GM19324 (cell line): ENCODE results near the gene DOCK9.

Source experiments
- ATAC-seq: cut with Tn5 transposase; IDR thresholded peaks from one replicate; pipeline ENCODE4 v1.9.1; 2021; ENCODE audit warnings: mild to moderate bottlenecking, moderate library complexity; ENCODE audit not compliant: unreplicated experiment, low FRiP score

DOCK9 gene

GRCh38 chr13:98782654-98783053, 195.2 kb downstream of the DOCK9 start:
- no peak for ATAC-seq

DNA sequence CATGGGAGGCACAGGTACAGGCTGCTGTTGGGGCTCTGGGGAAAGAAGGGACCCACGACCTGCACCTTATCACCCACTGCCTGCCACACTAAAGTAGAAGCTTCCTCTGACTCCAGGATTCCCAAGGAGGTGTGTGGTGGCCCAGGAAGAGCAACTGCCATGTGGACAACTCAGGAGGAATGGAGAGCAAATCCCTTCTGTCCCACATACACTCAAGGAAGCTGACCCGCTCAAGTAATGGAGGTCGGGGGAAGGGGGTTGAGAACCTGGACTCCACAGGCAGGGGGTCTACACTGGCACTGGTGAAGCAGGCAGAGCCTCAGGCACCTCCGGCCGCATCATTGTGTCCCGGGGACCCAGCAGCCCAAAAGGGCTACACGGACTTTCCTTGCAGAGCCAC, 196.0 kb downstream of the DOCK9 start:
- no peak for ATAC-seq

DNA sequence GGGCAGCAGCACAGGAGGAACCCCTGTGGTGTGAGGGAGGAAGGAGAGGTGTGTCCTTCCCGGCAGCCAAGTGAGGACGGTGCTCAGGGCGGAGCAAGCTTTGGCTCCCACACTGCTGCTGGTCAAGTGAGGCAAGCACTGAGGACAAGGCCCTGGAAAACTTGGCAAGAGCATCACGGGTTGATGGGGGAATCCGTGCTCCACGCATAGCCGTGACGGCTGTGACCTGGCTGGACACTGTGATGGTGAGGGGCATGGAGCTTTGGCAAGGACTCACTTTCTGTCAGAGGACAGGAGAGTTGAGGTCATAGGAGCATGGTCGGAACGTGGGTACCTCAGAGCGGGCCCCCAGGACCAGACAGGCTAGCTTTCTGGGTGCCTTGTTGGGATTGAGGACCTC, 196.4 kb downstream of the DOCK9 start:
- no peak for ATAC-seq

DNA sequence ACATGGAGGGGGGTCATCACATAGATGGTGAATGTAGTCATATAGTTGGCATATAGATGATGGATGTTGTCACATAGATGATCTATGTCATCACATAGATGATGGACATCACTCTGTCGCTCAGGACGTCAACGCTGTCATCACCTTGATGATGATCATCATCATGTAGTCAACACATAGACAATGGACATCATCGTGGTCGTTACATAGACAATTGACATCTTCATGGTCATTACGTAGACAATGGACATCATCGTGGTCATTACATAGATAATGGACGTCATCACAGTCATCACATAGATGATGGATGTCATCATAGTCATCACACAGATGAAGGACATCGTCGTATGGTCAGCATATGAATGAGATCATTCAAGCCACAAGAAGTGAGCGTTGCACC, 196.8 kb downstream of the DOCK9 start:
- no peak for ATAC-seq

DNA sequence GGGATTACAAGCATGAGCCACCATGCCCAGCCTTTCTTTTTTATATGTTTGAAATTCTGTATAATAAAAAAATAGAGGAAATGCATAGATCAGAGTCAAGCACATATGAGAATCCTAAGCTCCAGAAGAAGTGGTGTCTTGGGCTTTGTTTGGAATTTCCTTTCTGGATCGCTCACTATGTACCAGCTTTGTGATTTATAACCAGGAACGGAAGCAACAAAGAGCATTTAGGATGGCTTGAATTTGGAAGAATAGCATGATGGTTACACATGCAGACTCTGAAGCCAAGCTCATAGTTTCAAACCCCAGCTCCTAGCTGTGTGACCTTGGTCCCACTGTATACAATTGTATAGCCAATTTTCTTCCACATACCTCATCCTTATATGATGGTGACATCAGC, 197.4 kb downstream of the DOCK9 start:
- no peak for ATAC-seq

DNA sequence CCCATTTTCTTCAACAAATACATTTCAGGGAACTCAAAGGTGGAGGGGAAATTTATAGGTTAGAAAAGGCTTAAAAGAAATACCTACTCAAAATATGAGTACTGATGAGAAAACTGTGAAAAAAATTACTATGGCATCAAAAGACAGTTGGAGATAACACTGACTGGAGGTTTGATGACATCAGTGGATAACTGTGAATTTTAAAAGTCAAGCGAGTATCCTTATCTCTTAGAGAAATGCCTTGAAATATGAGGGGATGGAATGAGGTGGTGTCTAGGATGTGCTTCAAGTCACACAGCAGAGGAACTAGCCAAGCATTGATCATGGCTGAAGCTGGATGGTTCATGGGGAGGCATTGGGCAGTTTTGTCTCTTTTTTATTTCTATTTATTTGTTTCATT, 198.2 kb downstream of the DOCK9 start:
- no peak for ATAC-seq

GRCh38 chr13:98778749-98779148, 199.1 kb downstream of the DOCK9 start:
- ATAC-seq: no peak

GRCh38 chr13:98776644-98777043, 201.2 kb downstream of the DOCK9 start:
- ATAC-seq: no peak

DNA sequence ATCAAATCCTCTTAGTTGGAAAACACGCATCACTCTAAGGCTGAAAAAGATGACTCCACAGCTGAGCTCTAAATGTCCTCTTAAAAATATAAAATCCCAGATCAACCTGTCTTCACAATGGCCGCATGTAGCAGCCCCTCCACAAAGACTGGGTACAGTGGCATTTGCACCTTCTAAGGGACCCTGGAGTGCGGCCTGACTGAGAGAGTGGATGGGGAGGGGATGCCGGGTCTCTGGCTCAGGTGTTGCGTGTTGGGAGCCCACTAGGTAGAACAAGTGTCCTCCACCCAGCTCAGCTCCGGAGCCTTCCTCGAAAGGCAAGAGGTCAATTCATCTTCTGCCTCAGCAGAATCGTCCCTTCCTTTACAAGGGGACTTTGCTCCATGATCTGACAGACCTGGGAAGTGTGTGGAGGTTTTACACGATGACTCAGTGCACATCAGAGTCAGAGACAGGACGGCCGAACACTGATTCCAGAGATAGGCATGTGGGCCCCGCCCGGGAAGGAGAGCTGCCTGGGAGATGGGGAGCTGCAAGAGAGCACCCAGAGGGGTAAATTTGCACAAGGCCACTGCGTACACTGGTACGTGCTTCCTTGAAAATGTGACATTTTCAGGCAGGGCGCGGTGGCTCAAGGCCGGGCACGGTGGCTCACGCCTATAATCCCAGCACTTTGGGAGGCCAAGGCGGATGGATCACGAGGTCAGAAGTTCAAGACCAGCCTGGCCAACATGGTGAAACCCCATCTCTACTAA, 201.8 kb downstream of the DOCK9 start:
- no peak for ATAC-seq

DNA sequence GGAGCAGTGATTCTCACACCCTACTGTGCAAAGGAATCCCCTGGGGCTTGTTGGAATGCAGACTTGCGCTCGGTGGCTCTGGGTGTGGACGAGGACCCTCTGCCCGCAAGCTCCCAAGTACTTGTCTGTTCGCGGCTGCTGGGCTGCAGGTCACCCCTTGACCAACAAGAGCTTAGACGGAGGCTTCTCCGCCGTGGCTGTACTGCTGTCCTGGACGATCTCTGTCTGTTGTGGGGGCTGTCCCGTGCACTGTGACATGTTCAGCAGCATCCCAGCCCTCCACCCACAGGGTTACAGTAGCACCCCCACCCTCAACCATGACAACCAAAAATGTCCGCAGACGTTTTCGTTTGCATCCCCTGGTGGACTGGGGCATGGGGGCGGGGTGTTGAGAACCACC, 202.5 kb downstream of the DOCK9 start:
- no peak for ATAC-seq

GRCh38 chr13:98774776-98775175, 203.1 kb downstream of the DOCK9 start:
- no peak for ATAC-seq

DNA sequence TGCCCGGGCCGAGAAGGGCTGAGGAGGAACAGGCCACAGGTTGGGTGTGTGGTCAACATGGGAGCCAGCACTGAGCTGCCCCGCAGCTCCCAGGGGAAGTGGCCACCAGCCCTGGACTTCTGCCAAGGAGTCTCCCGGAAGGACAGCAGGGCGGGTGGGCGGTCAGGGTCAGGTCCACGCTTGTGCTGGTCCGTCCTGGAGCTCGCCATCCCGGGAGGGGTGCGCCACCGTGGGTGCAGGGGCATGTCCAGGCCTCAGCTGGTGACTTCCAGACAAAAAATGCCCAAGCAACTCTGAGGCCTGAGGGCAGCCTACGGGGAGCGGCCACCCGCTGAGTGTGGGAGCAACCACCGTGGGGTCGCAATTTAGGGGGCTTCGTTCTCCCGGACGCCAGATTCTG, 203.9 kb downstream of the DOCK9 start:
- ATAC-seq: no peak

DNA sequence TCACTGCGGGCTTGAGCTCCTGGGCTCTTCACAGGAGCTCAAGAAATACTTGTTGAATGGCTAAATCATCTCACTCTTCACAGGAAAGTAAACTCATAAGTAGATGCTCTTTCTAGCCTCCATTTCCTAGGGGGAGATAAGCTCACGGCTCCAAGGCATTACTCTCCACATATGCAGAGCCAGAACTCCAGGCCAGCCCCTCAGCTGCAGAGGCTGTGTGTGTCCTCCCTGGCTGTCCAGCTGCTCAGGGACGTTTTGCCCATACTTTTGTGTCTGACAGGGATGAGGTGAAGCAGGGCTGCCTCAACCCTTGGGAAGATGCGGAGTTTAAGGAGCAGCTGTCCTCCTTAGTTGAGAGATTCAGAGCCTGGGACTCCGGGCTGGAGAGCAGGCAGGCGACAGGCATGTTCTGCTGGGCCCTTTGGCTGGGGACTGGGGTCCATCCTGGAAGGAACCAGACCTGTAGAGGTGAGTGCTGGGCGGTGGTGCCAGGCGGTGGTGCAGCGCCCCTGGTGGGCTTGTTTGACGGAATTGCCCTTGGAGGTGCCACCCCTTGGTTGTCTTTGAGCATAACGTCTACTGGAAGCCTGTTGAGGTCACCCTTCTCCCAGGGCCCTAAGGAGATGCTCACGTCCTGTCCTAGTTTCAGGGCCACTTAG, 204.9 kb downstream of the DOCK9 start:
- no peak for ATAC-seq

DNA sequence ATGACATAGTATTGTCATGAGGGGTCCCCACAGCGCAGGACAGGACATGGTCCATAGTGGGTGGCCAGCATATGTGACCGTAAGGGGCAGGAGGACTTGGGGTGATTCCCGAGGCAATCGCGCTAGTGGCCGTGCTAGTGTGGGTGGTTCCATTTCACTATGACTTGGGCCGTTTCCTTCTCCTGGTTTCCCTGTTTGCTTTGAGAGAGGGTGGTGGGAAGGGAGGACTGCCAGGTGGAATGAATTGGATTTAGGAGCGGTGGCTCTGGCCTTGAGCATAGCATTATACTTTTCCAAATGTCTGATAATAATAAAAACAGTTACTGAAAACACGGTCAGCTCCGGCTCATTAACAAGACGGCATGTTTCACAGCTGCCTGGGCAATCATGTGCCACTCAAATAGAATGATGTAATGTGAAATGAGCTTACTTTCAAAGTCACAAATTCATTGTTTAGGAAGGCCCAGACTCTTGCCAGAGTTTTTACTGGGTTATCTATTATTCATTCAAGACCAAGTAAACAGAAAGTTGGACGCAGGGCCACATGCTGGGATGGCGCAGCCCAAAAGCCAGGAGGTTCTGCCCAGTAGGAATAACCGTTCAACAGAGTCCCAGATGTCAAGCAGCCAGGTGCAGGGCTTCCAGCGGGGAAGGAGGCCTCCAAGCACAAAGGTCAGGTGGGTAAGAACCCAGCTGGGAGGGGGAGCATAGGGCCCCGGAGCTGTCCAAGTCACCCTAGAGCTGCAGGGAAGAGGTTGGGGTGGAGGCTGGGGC, 205.8 kb downstream of the DOCK9 start:
- ATAC-seq: no peak

GRCh38 chr13:98769736-98770135, 208.1 kb downstream of the DOCK9 start:
- no peak for ATAC-seq

DNA sequence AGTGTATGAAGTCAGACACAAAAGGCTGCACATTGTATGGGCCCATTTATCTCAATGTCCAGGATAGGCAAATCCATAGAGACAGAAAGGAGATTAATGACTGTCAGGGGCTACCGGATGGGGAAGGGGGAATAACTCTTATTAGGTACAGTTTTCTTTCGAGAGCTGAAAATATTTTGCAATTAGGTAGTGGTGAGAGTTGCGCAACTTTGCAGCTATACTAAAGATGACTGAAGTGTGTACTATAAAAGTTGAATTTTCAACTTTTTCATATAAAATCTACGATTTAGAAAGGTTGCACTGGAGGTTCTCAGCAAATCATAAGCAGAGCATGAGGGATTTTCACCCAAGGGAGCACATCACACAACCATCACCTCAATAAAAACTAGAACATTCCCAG, 209.3 kb downstream of the DOCK9 start:
- ATAC-seq: no peak

GRCh38 chr13:98766697-98767096, 211.2 kb downstream of the DOCK9 start:
- ATAC-seq: no peak

- no peak for ATAC-seq
Observed at GRCh38 chr13:98765996-98766519, 211.8 kb downstream of the DOCK9 start.

GRCh38 chr13:98761986-98762616, 215.8 kb downstream of the DOCK9 start:
- ATAC-seq: peak; percentile 34

GRCh38 chr13:98761126-98761985, 216.5 kb downstream of the DOCK9 start:
- ATAC-seq: peak; percentile 82
